IPS DF 6.9 (cell line): ENCODE results near the gene KCNIP1.

ENCODE experiments used
- DNase-seq: peaks from one replicate; pipeline ENCODE4 v3.0.0-alpha.2; 2013; ENCODE audit warnings: low read depth, low spot score
- H3K27ac ChIP-seq: one replicate; pipeline ENCODE4 v1.5.1; 2013; ENCODE audit warnings: low read length, control low read depth
- H3K27me3 ChIP-seq: 2 replicates; pipeline ENCODE4 v1.6.1; 2013; ENCODE audit warnings: mild to moderate bottlenecking, low read length; ENCODE audit not compliant: control insufficient read depth, insufficient read depth
- H3K36me3 ChIP-seq: 2 replicates; pipeline ENCODE4 v1.6.1; 2013; ENCODE audit warnings: low read length; ENCODE audit not compliant: control insufficient read depth, insufficient read depth
- H3K4me1 ChIP-seq: 2 replicates; pipeline ENCODE4 v1.6.1; 2013; ENCODE audit warnings: low read length; ENCODE audit not compliant: control insufficient read depth, insufficient read depth
- H3K4me3 ChIP-seq: 2 replicates; pipeline ENCODE4 v1.5.1; 2013; ENCODE audit warnings: mild to moderate bottlenecking, low read length
- H3K9me3 ChIP-seq: 2 replicates; pipeline ENCODE4 v1.6.1; 2013; ENCODE audit warnings: low read length, inconsistent platforms; ENCODE audit not compliant: control insufficient read depth, insufficient read depth
- WGBS: extraction: QIAGEN DNeasy Blood & Tissue Kit; methylation state at CpG from one replicate; pipeline ENCODE4 v1.1.7; 2013; ENCODE audit warnings: mixed read lengths, missing lambda C conversion rate; ENCODE audit not compliant: insufficient read length, insufficient coverage; 5-methylcytosine and 5-hydroxymethylcytosine counted together

The KCNIP1 gene

GRCh38 chr5:170471551-170472178 lies 32.2 kb upstream of the KCNIP1 start:
- Histone ChIP-seq H3K27me3 (no peaks in the 10 kb centered on the region), H3K9me3 (no peaks in the 10 kb centered on the region), H3K27ac (no peak overlapping the region), H3K36me3 (no peaks in the 10 kb centered on the region), H3K4me1 (peaks cover 4% of the 10 kb centered on the region), H3K4me3 (no peak overlapping the region)
- DNase-seq, result no peak
- WGBS, result no CpG with 5 or more reads among the region's 8 CpGs

- no peak overlapping the region for H3K27ac ChIP-seq
- no peaks in the 10 kb centered on the region for H3K27me3 ChIP-seq
- no peaks in the 10 kb centered on the region for H3K36me3 ChIP-seq
- H3K4me1 ChIP-seq, result peaks cover 4% of the 10 kb centered on the region
- H3K9me3 ChIP-seq, result no peaks in the 10 kb centered on the region
- H3K4me3 ChIP-seq, result no peak overlapping the region
- WGBS, result no CpG with 5 or more reads among the region's 5 CpGs
- DNase-seq, result no peak
Observed at GRCh38 chr5:170473642-170474041, 30.2 kb upstream of the KCNIP1 start.

- no peaks in the 10 kb centered on the region for H3K36me3 ChIP-seq
- no peak overlapping the region for H3K27ac ChIP-seq
- peaks cover 4% of the 10 kb centered on the region for H3K4me1 ChIP-seq
- H3K4me3 ChIP-seq, result no peak overlapping the region
- H3K9me3 ChIP-seq, result no peaks in the 10 kb centered on the region
- no CpG with 5 or more reads among the region's 12 CpGs for WGBS
- DNase-seq, result no peak
- H3K27me3 ChIP-seq, result no peaks in the 10 kb centered on the region
Observed at GRCh38 chr5:170474489-170475274, 29.1 kb upstream of the KCNIP1 start.

GRCh38 chr5:170475294-170476000 lies 28.4 kb upstream of the KCNIP1 start:
- no peak overlapping the region for H3K27ac ChIP-seq
- WGBS, result no CpG with 5 or more reads among the region's 6 CpGs
- no peak for DNase-seq

GRCh38 chr5:170476704-170477103 lies 27.1 kb upstream of the KCNIP1 start:
- H3K4me3 ChIP-seq, result no peak overlapping the region
- H3K9me3 ChIP-seq, result no peaks in the 10 kb centered on the region
- no peak overlapping the region for H3K27ac ChIP-seq
- peaks cover 2% of the 10 kb centered on the region for H3K4me1 ChIP-seq
- H3K27me3 ChIP-seq, result no peaks in the 10 kb centered on the region
- no peaks in the 10 kb centered on the region for H3K36me3 ChIP-seq
- WGBS, result 100% methylated on average over 1 of the region's 3 CpGs
- DNase-seq, result no peak

More at GRCh38 chr5:170475294-170476000, 28.4 kb upstream of the KCNIP1 start:
- H3K4me1 ChIP-seq, result peaks cover 4% of the 10 kb centered on the region
- no peaks in the 10 kb centered on the region for H3K36me3 ChIP-seq
- no peaks in the 10 kb centered on the region for H3K9me3 ChIP-seq
- no peaks in the 10 kb centered on the region for H3K27me3 ChIP-seq
- no peak overlapping the region for H3K4me3 ChIP-seq

- Histone ChIP-seq H3K4me3 (no peak overlapping the region), H3K27me3 (no peaks in the 10 kb centered on the region), H3K9me3 (no peaks in the 10 kb centered on the region), H3K27ac (no peak overlapping the region), H3K36me3 (no peaks in the 10 kb centered on the region), H3K4me1 (peaks cover 2% of the 10 kb centered on the region; the same call in 1 of the 2 replicates)
- DNase-seq, result no peak
- WGBS, result no CpG with 5 or more reads among the region's 1 CpG
Observed at GRCh38 chr5:170477906-170478305, 25.9 kb upstream of the KCNIP1 start.

- Histone ChIP-seq H3K27me3 (no peaks in the 10 kb centered on the region), H3K9me3 (no peaks in the 10 kb centered on the region), H3K36me3 (no peaks in the 10 kb centered on the region), H3K4me1 (peaks cover 2% of the 10 kb centered on the region; the same call in 1 of the 2 replicates), H3K27ac (no peak overlapping the region), H3K4me3 (no peak overlapping the region)
- WGBS, result no CpG with 5 or more reads among the region's 6 CpGs
- no peak for DNase-seq
Observed at GRCh38 chr5:170478306-170478705, 25.5 kb upstream of the KCNIP1 start.

- Histone ChIP-seq H3K4me1 (0 out of 2 replicates have a peak, but pooled peaks cover 1% of the 10 kb centered on the region), H3K27ac (no peak overlapping the region)
Observed at GRCh38 chr5:170479484-170479883, 24.3 kb upstream of the KCNIP1 start.

GRCh38 chr5:170480260-170480659 lies 23.6 kb upstream of the KCNIP1 start:
- Histone ChIP-seq H3K9me3 (no peaks in the 10 kb centered on the region), H3K36me3 (no peaks in the 10 kb centered on the region), H3K27ac (no peak overlapping the region), H3K4me3 (no peak overlapping the region), H3K4me1 (0 out of 2 replicates have a peak, but pooled peaks cover 1% of the 10 kb centered on the region), H3K27me3 (no peaks in the 10 kb centered on the region)
- no CpG with 5 or more reads among the region's 5 CpGs for WGBS
- no peak for DNase-seq

More at GRCh38 chr5:170479484-170479883, 24.3 kb upstream of the KCNIP1 start:
- Histone ChIP-seq H3K4me3 (no peak overlapping the region), H3K36me3 (no peaks in the 10 kb centered on the region), H3K9me3 (no peaks in the 10 kb centered on the region), H3K27me3 (no peaks in the 10 kb centered on the region)
- DNase-seq, result no peak
- WGBS, result 100% methylated on average over 2 of the region's 4 CpGs

- no peak for DNase-seq
- no peaks in the 10 kb centered on the region for H3K27me3 ChIP-seq
- no peaks in the 10 kb centered on the region for H3K9me3 ChIP-seq
- H3K27ac ChIP-seq, result no peak overlapping the region
- 0 out of 2 replicates have a peak, but pooled peaks cover 1% of the 10 kb centered on the region for H3K4me1 ChIP-seq
- WGBS, result no CpG with 5 or more reads among the region's 2 CpGs
- H3K36me3 ChIP-seq, result no peaks in the 10 kb centered on the region
- H3K4me3 ChIP-seq, result no peak overlapping the region
Observed at GRCh38 chr5:170481849-170482248, 22.0 kb upstream of the KCNIP1 start.
